ENCODE measurements around the gene ZG16B. TPM values are rescaled to one million over a fixed set of nuclear protein-coding genes. Genes with fewer than 3 reads are reported as not detected.
A peak's percentile ranks its signal among the peaks of the same experiment; 100 is the strongest.

Gene ZG16B
- total RNA-seq, 1 donor, result 0.86 TPM

DNA sequence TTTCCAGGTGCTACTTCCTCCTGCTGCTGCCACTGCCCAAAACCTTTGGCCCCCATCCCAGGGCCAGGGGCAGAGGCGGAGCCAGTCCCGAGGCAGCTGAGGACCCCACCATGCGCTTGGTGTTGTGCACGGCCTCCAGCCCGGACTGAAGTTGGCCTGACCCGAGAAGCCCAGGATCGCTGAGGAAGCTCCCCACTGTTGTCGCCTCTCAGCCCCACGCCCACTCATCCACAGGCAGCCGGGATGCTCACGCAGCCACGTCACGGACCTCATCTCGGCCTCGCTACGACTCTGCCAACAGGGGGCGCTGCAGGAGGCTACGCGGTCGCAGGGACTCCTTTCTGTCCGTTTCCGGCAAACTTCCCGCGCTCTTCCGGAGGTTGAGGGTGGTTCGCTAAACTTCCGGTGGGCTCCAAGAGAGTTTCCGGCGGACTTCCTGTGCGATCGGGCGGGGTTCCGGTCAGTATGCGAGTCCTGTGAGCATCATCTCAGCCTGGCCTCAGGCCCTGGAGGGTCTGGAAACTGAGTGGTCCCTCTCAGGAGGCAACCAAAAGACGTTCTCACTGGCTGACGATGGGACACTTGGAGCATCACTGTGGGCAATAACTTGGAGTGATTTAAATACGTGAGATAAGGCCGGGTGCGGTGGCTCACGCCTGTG is 12.4 kb downstream of the ZG16B start:
- DNase-seq (ENCODE audit: low read depth), result peak; percentile 69

DNA sequence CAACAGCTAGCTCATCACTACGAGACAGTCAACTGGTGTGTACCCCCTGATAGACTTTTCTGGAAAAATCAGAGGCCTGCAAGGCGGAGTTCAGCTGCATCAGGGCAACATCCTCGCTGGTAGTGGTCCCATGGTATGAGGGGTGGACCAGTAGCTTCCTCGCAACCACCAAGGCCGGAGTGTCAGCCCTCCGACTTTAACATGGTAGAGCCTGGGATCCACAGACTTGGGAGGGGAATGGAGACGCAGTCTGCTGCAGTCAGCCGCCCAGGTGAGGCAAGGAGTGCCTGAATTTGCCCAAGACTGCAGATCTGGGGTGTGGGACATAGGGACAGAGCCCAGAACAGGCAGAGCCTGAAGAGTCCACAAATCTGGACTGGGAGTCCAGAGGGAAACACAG is 13.4 kb downstream of the ZG16B start:
- no peak overlapping the region for H3K4me3 ChIP-seq (ENCODE audit: low read depth, low read length)
- DNase-seq (ENCODE audit: low read depth), result no peak
- TF ChIP-seq, protein P1, sequence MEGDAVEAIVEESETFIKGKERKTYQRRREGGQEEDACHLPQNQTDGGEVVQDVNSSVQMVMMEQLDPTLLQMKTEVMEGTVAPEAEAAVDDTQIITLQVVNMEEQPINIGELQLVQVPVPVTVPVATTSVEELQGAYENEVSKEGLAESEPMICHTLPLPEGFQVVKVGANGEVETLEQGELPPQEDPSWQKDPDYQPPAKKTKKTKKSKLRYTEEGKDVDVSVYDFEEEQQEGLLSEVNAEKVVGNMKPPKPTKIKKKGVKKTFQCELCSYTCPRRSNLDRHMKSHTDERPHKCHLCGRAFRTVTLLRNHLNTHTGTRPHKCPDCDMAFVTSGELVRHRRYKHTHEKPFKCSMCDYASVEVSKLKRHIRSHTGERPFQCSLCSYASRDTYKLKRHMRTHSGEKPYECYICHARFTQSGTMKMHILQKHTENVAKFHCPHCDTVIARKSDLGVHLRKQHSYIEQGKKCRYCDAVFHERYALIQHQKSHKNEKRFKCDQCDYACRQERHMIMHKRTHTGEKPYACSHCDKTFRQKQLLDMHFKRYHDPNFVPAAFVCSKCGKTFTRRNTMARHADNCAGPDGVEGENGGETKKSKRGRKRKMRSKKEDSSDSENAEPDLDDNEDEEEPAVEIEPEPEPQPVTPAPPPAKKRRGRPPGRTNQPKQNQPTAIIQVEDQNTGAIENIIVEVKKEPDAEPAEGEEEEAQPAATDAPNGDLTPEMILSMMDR (IDR thresholded peaks at IDR 0.05; ENCODE audit: insufficient read depth, low read depth, low read length), result no peak

More for the DNA sequence above, 12.4 kb downstream of the ZG16B start:
- TF ChIP-seq, protein P1 (IDR thresholded peaks at IDR 0.05; ENCODE audit: insufficient read depth, low read depth, low read length), result peak; percentile 63
- H3K4me3 ChIP-seq (ENCODE audit: low read depth, low read length), result peak overlapping the region; percentile 53

- DNase-seq (ENCODE audit: low read depth), result no peak
- TF ChIP-seq, protein P1 (IDR thresholded peaks at IDR 0.05; ENCODE audit: insufficient read depth, low read depth, low read length), result no peak
- H3K4me3 ChIP-seq (ENCODE audit: low read depth, low read length), result no peak overlapping the region
Observed at GRCh38 chr16:2845116-2845515, 15.0 kb downstream of the ZG16B start.

GRCh38 chr16:2846511-2847310 is 16.6 kb downstream of the ZG16B start:
- peak; percentile 93 for DNase-seq (ENCODE audit: low read depth)
- TF ChIP-seq, protein P1 (IDR thresholded peaks at IDR 0.05; ENCODE audit: insufficient read depth, low read depth, low read length), result no peak
- H3K4me3 ChIP-seq (ENCODE audit: low read depth, low read length), result no peak overlapping the region

DNA sequence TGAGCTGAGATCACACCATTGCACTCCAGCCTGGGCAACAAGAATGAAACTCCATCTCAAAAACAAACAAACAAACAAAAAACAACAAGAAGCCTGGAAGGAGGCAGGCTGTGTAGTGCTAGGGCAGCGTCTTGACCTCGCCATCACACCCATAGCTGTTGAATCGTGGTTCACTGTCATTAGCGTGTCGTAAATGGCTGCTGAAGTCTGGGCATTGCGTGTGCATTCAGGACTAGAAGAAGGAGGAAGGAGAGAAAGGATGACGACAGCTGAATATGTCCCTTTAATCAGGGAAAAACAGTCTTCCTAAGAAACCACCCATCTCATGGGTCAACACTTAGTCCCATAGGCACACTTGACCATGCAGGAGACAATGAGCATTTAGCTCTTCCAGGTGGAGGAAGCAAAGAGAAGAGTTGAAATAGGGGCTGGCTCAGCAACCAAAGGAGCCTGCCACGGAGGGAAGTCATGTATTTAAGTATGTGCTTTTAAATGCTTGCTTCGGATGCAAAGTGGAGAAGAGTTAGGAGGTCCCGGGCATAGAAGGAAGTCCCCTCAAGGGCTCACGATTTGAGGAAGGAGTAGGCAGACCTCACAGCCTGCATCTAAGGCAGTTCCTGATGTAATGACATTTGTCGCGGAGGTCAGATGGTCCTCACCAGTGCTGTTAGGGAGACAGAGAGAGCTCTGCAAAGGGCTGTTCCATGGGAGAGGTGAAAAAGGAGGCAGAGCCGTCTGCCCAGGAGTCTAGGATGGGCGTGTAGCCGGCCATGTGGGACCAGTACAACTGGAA is 19.0 kb downstream of the ZG16B start:
- TF ChIP-seq, protein P1 (IDR thresholded peaks at IDR 0.05; ENCODE audit: insufficient read depth, low read depth, low read length), result no peak
- no peak overlapping the region for H3K4me3 ChIP-seq (ENCODE audit: low read depth, low read length)
- no peak for DNase-seq (ENCODE audit: low read depth)

GRCh38 chr16:2852003-2852730 is 22.1 kb downstream of the ZG16B start:
- H3K4me3 ChIP-seq (ENCODE audit: low read depth, low read length), result no peak overlapping the region
- TF ChIP-seq, protein P1 (IDR thresholded peaks at IDR 0.05; ENCODE audit: insufficient read depth, low read depth, low read length), result no peak
- no peak for DNase-seq (ENCODE audit: low read depth)
